Measurements from ENCODE around the gene NCAM1.

GRCh38 chr11:113065330-113065729 lies 104.1 kb downstream of the NCAM1 start:
- TF ChIP-seq CTCF (IDR thresholded peaks at IDR 0.05) = no peak
- no peak for TF ChIP-seq EP300 (IDR thresholded peaks at IDR 0.05)

Measured in sigmoid colon (tissue), 4 donors.